Endothelial cell of umbilical vein (primary cell): ENCODE results near the gene SLC45A1. TPM values are rescaled to one million over a fixed set of nuclear protein-coding genes. Genes with fewer than 3 reads are reported as not detected.

Experiments
- BruUV-seq: library from RNA; stranded (reverse); fragments of 400-500 nt; replicated peaks from 2 replicates; lab custom pipeline; 2021; lab: Mats Ljungman, UMichigan
- CTCF ChIA-PET: fragments of 300-600, 350-600 bp; sonication (Branson Sonifier 250); formaldehyde crosslinking; loops from one replicate; lab custom pipeline; 2021; ENCODE audit warnings: antibody characterized with exemption, inconsistent platforms; lab: Charles Lee
- POLR2A ChIA-PET: fragments of 300-600, 350-600 bp; sonication (Branson Sonifier 250); formaldehyde crosslinking; loops from one replicate; lab custom pipeline; 2021; ENCODE audit warnings: antibody characterized with exemption, inconsistent platforms; lab: Charles Lee
- DNase-seq: peaks from one replicate; pipeline ENCODE4 v3.0.0-alpha.2; 2011; ENCODE audit warnings: low read depth, low spot score
- FAIRE-seq: peaks from 2 replicates; lab custom pipeline; 2011; peaks lifted over from hg19 to GRCh38; lab: Jason Lieb, UNC
- H2AFZ ChIP-seq: 2 replicates; pipeline ENCODE4 v1.6.0; 2012; ENCODE audit warnings: low read depth, low read length, control low read depth, inconsistent platforms
- H3K27ac ChIP-seq: 2 replicates; pipeline ENCODE4 v1.5.1; 2011; ENCODE audit warnings: low read depth, mild to moderate bottlenecking, control low read depth, low read length, moderate library complexity; ENCODE audit not compliant: insufficient read depth
- H3K27me3 ChIP-seq, 2 experiments: 2 replicates each; pipeline versions ENCODE4 v1.6.0 to v1.6.1; 2011; ENCODE audit warnings: low read length in 2 of 2, mixed read lengths in 1 of 2; ENCODE audit not compliant: control insufficient read depth in 2 of 2, insufficient read depth in 2 of 2
- H3K36me3 ChIP-seq, 2 experiments: 2 replicates in 1 of 2; 3 replicates in 1 of 2; pipeline ENCODE4 v1.5.1; 2011; ENCODE audit warnings: low read length in 2 of 2, mild to moderate bottlenecking in 1 of 2, moderate library complexity in 1 of 2; ENCODE audit not compliant: control insufficient read depth in 2 of 2, insufficient read depth in 2 of 2; ENCODE audit errors: extremely low read depth in 1 of 2
- H3K4me1 ChIP-seq: 3 replicates; pipeline ENCODE4 v1.5.1; 2011; ENCODE audit warnings: mild to moderate bottlenecking, low read length; ENCODE audit not compliant: control insufficient read depth, insufficient read depth; ENCODE audit errors: extremely low read depth
- H3K4me2 ChIP-seq: 2 replicates; pipeline ENCODE4 v1.6.1; 2011; ENCODE audit warnings: low read length, control low read depth, mixed read lengths; ENCODE audit not compliant: insufficient read depth
- H3K4me3 ChIP-seq, 3 experiments: fragments of 200-600 bp in 1 of 3; sonication (generic), shearing (Covaris generic) in 1 of 3; replicated peaks in 1 of 3; 2 replicates each; pipeline ENCODE4 v1.5.1; 2011 to 2016; ENCODE audit warnings: control low read depth in 3 of 3, low read length in 3 of 3, mild to moderate bottlenecking in 2 of 3, inconsistent platforms in 1 of 3, low read depth in 1 of 3, moderate library complexity in 1 of 3; ENCODE audit not compliant: insufficient read depth in 1 of 3
- H3K79me2 ChIP-seq: 2 replicates; pipeline ENCODE4 v1.6.0; 2012; ENCODE audit warnings: low read length, inconsistent platforms; ENCODE audit not compliant: control insufficient read depth, insufficient read depth
- H3K9ac ChIP-seq: replicated peaks from 2 replicates; pipeline ENCODE3; 2011; ENCODE audit warnings: low read length, control low read depth; ENCODE audit not compliant: insufficient read depth; ENCODE audit errors: extremely low read depth
- H3K9me1 ChIP-seq: replicated peaks from 3 replicates; pipeline ENCODE4 v1.6.0; 2011; ENCODE audit warnings: mild to moderate bottlenecking, low read length; ENCODE audit not compliant: control insufficient read depth, insufficient read depth; ENCODE audit errors: extremely low read depth
- H3K9me3 ChIP-seq: replicated peaks from 2 replicates; pipeline ENCODE4 v1.5.1; 2012; ENCODE audit warnings: low read length, inconsistent platforms; ENCODE audit not compliant: control insufficient read depth, insufficient read depth
- H4K20me1 ChIP-seq: replicated peaks from 2 replicates; pipeline ENCODE3; 2011; ENCODE audit warnings: mild to moderate bottlenecking, low read length; ENCODE audit not compliant: control insufficient read depth, insufficient read depth; ENCODE audit errors: extremely low read depth
- CTCF ChIP-seq, 2 donors: IDR thresholded peaks; 1 replicate in 1 of 2; 2 replicates in 1 of 2; pipeline ENCODE4 v1.5.1; 2011; ENCODE audit warnings: low read length in 2 of 2, mild to moderate bottlenecking in 2 of 2, moderate library complexity in 2 of 2, control low read depth in 1 of 2, inconsistent platforms in 1 of 2, low read depth in 1 of 2; ENCODE audit not compliant: insufficient read depth in 1 of 2; ENCODE audit errors: extremely low read depth in 1 of 2
- EZH2 ChIP-seq: IDR thresholded peaks from 2 replicates; pipeline ENCODE4 v1.6.1; 2012; ENCODE audit warnings: borderline replicate concordance, low read depth, mild to moderate bottlenecking, moderate library complexity, low read length, inconsistent platforms; ENCODE audit not compliant: severe bottlenecking
- FOS ChIP-seq: IDR thresholded peaks from 2 replicates; pipeline ENCODE4 v1.6.1; 2011; ENCODE audit warnings: mild to moderate bottlenecking, low read length, moderate library complexity, borderline replicate concordance; ENCODE audit not compliant: insufficient read depth
- GATA2 ChIP-seq: IDR thresholded peaks from 2 replicates; pipeline ENCODE4 v1.7.0; 2011; ENCODE audit warnings: low read depth, mild to moderate bottlenecking, moderate library complexity, mixed read lengths, low read length; ENCODE audit not compliant: insufficient read length, insufficient read depth
- JUN ChIP-seq: IDR thresholded peaks from 2 replicates; pipeline ENCODE4 v1.6.1; 2011; ENCODE audit warnings: borderline replicate concordance, low read depth; ENCODE audit not compliant: insufficient read length, insufficient read depth
- MAX ChIP-seq: IDR thresholded peaks from 2 replicates; pipeline ENCODE4 v1.6.1; 2011; ENCODE audit not compliant: insufficient read depth, insufficient read length
- MYC ChIP-seq: IDR thresholded peaks from one replicate; pipeline ENCODE4 v1.6.1; 2011; ENCODE audit warnings: mild to moderate bottlenecking, low read depth, low read length
- POLR2A ChIP-seq: IDR thresholded peaks from 2 replicates; pipeline ENCODE4 v1.6.1; 2012; ENCODE audit warnings: low read depth, mild to moderate bottlenecking, control low read depth, low read length
- POLR2AphosphoS5 ChIP-seq: IDR thresholded peaks from 2 replicates; pipeline ENCODE4 v1.6.1; 2012; ENCODE audit warnings: low read depth, mild to moderate bottlenecking, control low read depth, low read length, moderate library complexity; ENCODE audit not compliant: insufficient read depth
- dilution Hi-C: fragments of 300-500 bp; cut with MboI; formaldehyde crosslinking; loops from one replicate; pipeline ENCODE4 v1.15.0; 2019; ENCODE audit warnings: low sequenced_read_pairs; ENCODE audit not compliant: extremely low pct_ligation_motif_present
- intact Hi-C: fragments of 100-400 bp; cut with micrococcal nuclease; formaldehyde crosslinking; loops from one replicate; pipeline ENCODE4 v1.10.0; 2022
- polyA plus RNA-seq, 4 experiments: library from polyadenylated mRNA; depleted of rRNA in 3 of 4; stranded (reverse) in 3 of 4; unstranded in 1 of 4; fragments of >200 nt; gene quantifications; 2 replicates each; pipeline versions ENCODE4 v1.2.1 to v1.2.3, GENCODE V29; 2011 to 2012; ENCODE audit warnings: missing spikeins in 1 of 4
- total RNA-seq: library from RNA; stranded (reverse); gene quantifications from 2 replicates; pipeline ENCODE4 v1.2.3, GENCODE V29; 2021

Gene SLC45A1
- total and polyA plus RNA-seq, 2 donors (not counting 3 experiments of a cell fraction or from before 2014, with no cell fraction given): 1.3 to 1.4 TPM

- no peak overlapping the region for H3K27ac ChIP-seq
- ChIA-PET POLR2A (no interaction called here), CTCF (interaction anchor here (1.1 to 1.3 kb wide), 2 partner anchors 9 to 11 kb away, joined by 3 to 7 read pairs; no protein-coding TSS in a partner anchor)
- no peaks in the 10 kb centered on the region for H3K9me3 ChIP-seq
- TF ChIP-seq POLR2AphosphoS5: no peak
- no peak for TF ChIP-seq POLR2A
- no peak for TF ChIP-seq MAX
- no peak for TF ChIP-seq MYC
- TF ChIP-seq EZH2: no peak
- TF ChIP-seq GATA2: no peak
- no peak for TF ChIP-seq FOS
- no peak for TF ChIP-seq CTCF (IDR thresholded peaks at IDR 0.05; ENCODE audit: extremely low read depth in 1 of 2, insufficient read depth in 1 of 2, low read depth in 1 of 2, low read length in 2 of 2)
- no peak for TF ChIP-seq JUN
- H3K9me1 ChIP-seq: no peaks in the 10 kb centered on the region
- FAIRE-seq: no peak
- H3K4me2 ChIP-seq: no peak overlapping the region
- no peak overlapping the region for H3K4me3 ChIP-seq
- no peaks in the 10 kb centered on the region for H3K27me3 ChIP-seq
- H4K20me1 ChIP-seq: no peaks in the 10 kb centered on the region
- no peak overlapping the region for H2AFZ ChIP-seq
- no peaks in the 10 kb centered on the region for H3K79me2 ChIP-seq
- no TSS peak for BruUV-seq
- intact Hi-C loops (no loop called here), dilution Hi-C loops (no loop called here)
- DNase-seq: no peak
- H3K9ac ChIP-seq: no peak overlapping the region
- no peaks in the 10 kb centered on the region for H3K36me3 ChIP-seq
- H3K4me1 ChIP-seq: no peaks in the 10 kb centered on the region
Measured at GRCh38 chr1:8337776-8338525, 20.0 kb downstream of the SLC45A1 start.
